Thyroid gland (tissue), 4 donors: ENCODE measurements around the gene CMSS1. TPM values are rescaled to one million over a fixed set of nuclear protein-coding genes. Genes with fewer than 3 reads are reported as not detected.
A peak's percentile ranks its signal among the peaks of the same experiment; 100 is the strongest.

ENCODE experiments used
- DNase-seq, 2 donors: peaks; one replicate each; pipeline ENCODE4 v3.0.0-alpha.2; 2019
- H3K27ac ChIP-seq, 3 donors: fragments of 200-600 bp; sonication (generic); 1 replicate in 2 of 3; 2 replicates in 1 of 3; pipeline ENCODE4 v1.5.1; 2016 to 2019; ENCODE audit warnings: mild to moderate bottlenecking in 1 of 3, moderate library complexity in 1 of 3
- H3K27me3 ChIP-seq: fragments of 200-600 bp; sonication (generic); one replicate; pipeline ENCODE4 v1.5.1; 2019
- H3K36me3 ChIP-seq, 2 donors: fragments of 200-600 bp; sonication (generic); one replicate each; pipeline ENCODE4 v1.5.1; 2016 to 2019
- H3K4me1 ChIP-seq, 2 donors: fragments of 200-600 bp; sonication (generic); one replicate each; pipeline ENCODE4 v1.5.1; 2017 to 2019
- H3K4me3 ChIP-seq, 3 donors: fragments of 200-600 bp; sonication (generic); replicated peaks in 1 of 3; 1 replicate in 2 of 3; 2 replicates in 1 of 3; pipeline ENCODE4 v1.5.1; 2016; ENCODE audit warnings: mild to moderate bottlenecking in 1 of 3
- H3K9me3 ChIP-seq: fragments of 200-600 bp; sonication (generic); one replicate; pipeline ENCODE4 v1.5.1; 2017
- CTCF ChIP-seq, 6 experiments: fragments of 200-600 bp in 3 of 6; fragments of 450-650 bp in 3 of 6; sonication (generic) in 3 of 6; IDR thresholded peaks; one replicate each; pipeline ENCODE4 v1.5.1; 2016 to 2019; ENCODE audit warnings: antibody characterized with exemption in 6 of 6, mild to moderate bottlenecking in 2 of 6, inconsistent platforms in 1 of 6, moderate library complexity in 1 of 6
- POLR2A ChIP-seq, 2 donors: fragments of 450-650 bp; IDR thresholded peaks; one replicate each; pipeline ENCODE4 v1.6.1; 2017; ENCODE audit warnings: antibody characterized with exemption in 2 of 2, mild to moderate bottlenecking in 2 of 2, moderate library complexity in 1 of 2
- WGBS, 2 donors: methylation state at CpG; one replicate each; pipeline ENCODE4 v1.1.5; 2017; 5-methylcytosine and 5-hydroxymethylcytosine counted together
- intact Hi-C: fragments of 100-400 bp; cut with DNase I; formaldehyde crosslinking; loops from one replicate; pipeline ENCODE4 v1.15.1; 2023
- total RNA-seq, 4 donors: library from RNA; depleted of rRNA; stranded (reverse); fragments of >200 nt; gene quantifications; one replicate each; pipeline ENCODE4 v1.2.3, GENCODE V29; 2016

The CMSS1 gene
- total RNA-seq, 4 donors from 2014 or later: 7.7 to 15.0 (median 12.9) TPM

GRCh38 chr3:100210772-100211135 is 393.1 kb downstream of the CMSS1 start:
- 17 to 24% methylated on average over 3 of the region's 3 CpGs for WGBS, 2 donors
- TF ChIP-seq POLR2A (IDR thresholded peaks at IDR 0.05) (no peak), CTCF (IDR thresholded peaks at IDR 0.05) (no peak)
- peaks cover 0 to 16% of the 10 kb centered on the region in 2 donors for H3K4me1 ChIP-seq
- H3K27me3 ChIP-seq: no peaks in the 10 kb centered on the region
- H3K9me3 ChIP-seq: no peaks in the 10 kb centered on the region
- no peaks in the 10 kb centered on the region for H3K36me3 ChIP-seq
- no peak for DNase-seq
- H3K4me3 ChIP-seq: no peak overlapping the region
- H3K27ac ChIP-seq: peak overlapping the region in 2 of 3 donors; percentile 25 to 30
- intact Hi-C loops: no loop called here

GRCh38 chr3:100213891-100214573 is 396.4 kb downstream of the CMSS1 start:
- peaks cover 0 to 16% of the 10 kb centered on the region in 2 donors for H3K4me1 ChIP-seq
- DNase-seq: no peak
- TF ChIP-seq POLR2A (IDR thresholded peaks at IDR 0.05) (no peak), CTCF (IDR thresholded peaks at IDR 0.05) (no peak)

GRCh38 chr3:100214574-100214964 is 396.9 kb downstream of the CMSS1 start:
- no peak overlapping the region for H3K27ac ChIP-seq
- WGBS, 2 donors: 84 to 87% methylated on average over 5 of the region's 5 CpGs
- no peak for TF ChIP-seq POLR2A (IDR thresholded peaks at IDR 0.05)
- no peak for TF ChIP-seq CTCF (IDR thresholded peaks at IDR 0.05)
- no peak overlapping the region for H3K4me3 ChIP-seq
- intact Hi-C loops: no loop called here
- no peak for DNase-seq
- peaks cover 0 to 16% of the 10 kb centered on the region in 2 donors for H3K4me1 ChIP-seq
- no peaks in the 10 kb centered on the region for H3K9me3 ChIP-seq
- no peaks in the 10 kb centered on the region for H3K27me3 ChIP-seq
- no peaks in the 10 kb centered on the region for H3K36me3 ChIP-seq

More at GRCh38 chr3:100213891-100214573, 396.4 kb downstream of the CMSS1 start:
- Histone ChIP-seq H3K36me3 (no peaks in the 10 kb centered on the region), H3K9me3 (no peaks in the 10 kb centered on the region), H3K27ac (no peak overlapping the region), H3K4me3 (no peak overlapping the region), H3K27me3 (no peaks in the 10 kb centered on the region)
- intact Hi-C loops: no loop called here
- WGBS, 2 donors: 89 to 92% methylated on average over 7 of the region's 7 CpGs

GRCh38 chr3:100216713-100217112 is 399.1 kb downstream of the CMSS1 start:
- H3K4me3 ChIP-seq: no peak overlapping the region
- intact Hi-C loops: no loop called here
- no peak for DNase-seq

More at GRCh38 chr3:100216713-100217112, 399.1 kb downstream of the CMSS1 start:
- WGBS, 2 donors: 87 to 89% methylated on average over 1 of the region's 1 CpG
- Histone ChIP-seq H3K4me1 (no peaks in the 10 kb centered on the region), H3K27ac (no peak overlapping the region), H3K36me3 (no peaks in the 10 kb centered on the region), H3K9me3 (no peaks in the 10 kb centered on the region), H3K27me3 (no peaks in the 10 kb centered on the region)
- TF ChIP-seq POLR2A (IDR thresholded peaks at IDR 0.05) (no peak), CTCF (IDR thresholded peaks at IDR 0.05) (no peak)
